Lung (tissue), 12 donors: Measurements from ENCODE around the gene POLR1H. TPM values are rescaled to one million over a fixed set of nuclear protein-coding genes. Genes with fewer than 3 reads are reported as not detected.

Experiments
- ATAC-seq: fragments of 200-7000 bp; cut with Tn5 transposase; one replicate; pipeline ENCODE4 v1.9.1; 2020; ENCODE audit warnings: moderate number of reproducible peaks; ENCODE audit not compliant: insufficient read depth, low FRiP score
- DNase-seq, 3 donors: peaks; one replicate each; pipeline ENCODE4 v3.0.0-alpha.2; 2013 to 2017
- H3K27ac ChIP-seq, 2 donors: one replicate each; pipeline ENCODE4 v1.5.1; 2013; ENCODE audit warnings: mild to moderate bottlenecking in 2 of 2, moderate library complexity in 2 of 2, control low read depth in 1 of 2, inconsistent platforms in 1 of 2, low read depth in 1 of 2, low read length in 1 of 2
- H3K27me3 ChIP-seq, 3 donors: one replicate each; pipeline ENCODE4 v1.5.1; 2013; ENCODE audit warnings: low read length in 2 of 3; ENCODE audit not compliant: control insufficient read depth in 3 of 3, insufficient read depth in 3 of 3
- H3K36me3 ChIP-seq, 4 donors: one replicate each; pipeline ENCODE4 v1.5.1; 2013; ENCODE audit warnings: low read length in 4 of 4, mild to moderate bottlenecking in 1 of 4, moderate library complexity in 1 of 4; ENCODE audit not compliant: control insufficient read depth in 4 of 4, insufficient read depth in 4 of 4
- H3K4me1 ChIP-seq, 5 donors: one replicate each; pipeline ENCODE4 v1.5.1; 2013; ENCODE audit warnings: low read length in 5 of 5, mild to moderate bottlenecking in 2 of 5, moderate library complexity in 1 of 5; ENCODE audit not compliant: control insufficient read depth in 5 of 5, insufficient read depth in 5 of 5
- H3K4me3 ChIP-seq: one replicate; pipeline ENCODE4 v1.5.1; 2013; ENCODE audit warnings: mild to moderate bottlenecking, control low read depth, moderate library complexity
- H3K9ac ChIP-seq, 2 donors: one replicate each; pipeline ENCODE4 v1.5.1; 2013; ENCODE audit warnings: low read length in 2 of 2, control low read depth in 1 of 2; ENCODE audit not compliant: insufficient read depth in 1 of 2
- H3K9me3 ChIP-seq, 4 donors: one replicate each; pipeline ENCODE4 v1.5.1; 2013; ENCODE audit warnings: low read length in 3 of 4, mild to moderate bottlenecking in 1 of 4, moderate library complexity in 1 of 4; ENCODE audit not compliant: control insufficient read depth in 4 of 4, insufficient read depth in 3 of 4
- WGBS, 2 donors: extraction: QIAGEN DNeasy Blood & Tissue Kit; methylation state at CpG; one replicate each; pipeline ENCODE4 v1.1.7; 2013; 5-methylcytosine and 5-hydroxymethylcytosine counted together
- polyA plus RNA-seq, 2 donors: library from polyadenylated mRNA; stranded (reverse); fragments of 200-250 nt; gene quantifications; one replicate each; pipeline ENCODE4 v1.2.1, GENCODE V29; 2013
- total RNA-seq, 2 donors: library from RNA; depleted of rRNA in 1 of 2; stranded (reverse); fragments of >200 nt in 1 of 2; gene quantifications; one replicate each; pipeline ENCODE4 v1.2.1, GENCODE V29; 2014 to 2021
- TF ChIP-seq, protein P1 (sequence below): IDR thresholded peaks from 2 replicates; pipeline ENCODE4 v1.5.1; 2012; ENCODE audit warnings: mild to moderate bottlenecking; ENCODE audit errors: control extremely low read depth, extremely low read depth
- donor health status: control.
- donor health status: control.
- donor health status: Bipolar disorder and iron deficiency.
- donor health status: healthy.
- donor health status: DM: yes; HTN: yes; CAD: no.

POLR1H gene
- total and polyA plus RNA-seq, 4 donors, result 18.2 to 55.5 (median 38.6) TPM

DNA sequence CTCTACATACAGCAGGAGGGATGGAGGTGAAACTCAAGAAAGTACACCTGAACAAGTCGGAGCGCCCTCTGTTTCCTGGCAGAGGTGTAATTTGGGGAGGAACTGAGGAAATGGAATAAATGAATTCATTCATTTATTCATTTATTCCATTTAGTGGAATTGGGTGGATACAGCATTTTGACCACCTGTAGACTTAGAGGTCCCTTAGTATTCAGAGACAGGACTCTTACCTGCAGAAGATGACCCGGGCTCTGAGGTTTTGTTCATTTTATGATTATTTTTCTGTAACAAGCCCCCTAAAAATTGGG, 42.8 kb downstream of the POLR1H start:
- ATAC-seq (no peak), DNase-seq (no peak)
- H3K9me3 ChIP-seq, result no peaks in the 10 kb centered on the region
- 36 to 53% methylated on average over 3 of the region's 3 CpGs for WGBS, 2 donors
- H3K27ac ChIP-seq, result no peak overlapping the region
- H3K27me3 ChIP-seq, result peaks cover 0 to 67% (median 50%) of the 10 kb centered on the region in 3 donors
- TF ChIP-seq, protein P1, sequence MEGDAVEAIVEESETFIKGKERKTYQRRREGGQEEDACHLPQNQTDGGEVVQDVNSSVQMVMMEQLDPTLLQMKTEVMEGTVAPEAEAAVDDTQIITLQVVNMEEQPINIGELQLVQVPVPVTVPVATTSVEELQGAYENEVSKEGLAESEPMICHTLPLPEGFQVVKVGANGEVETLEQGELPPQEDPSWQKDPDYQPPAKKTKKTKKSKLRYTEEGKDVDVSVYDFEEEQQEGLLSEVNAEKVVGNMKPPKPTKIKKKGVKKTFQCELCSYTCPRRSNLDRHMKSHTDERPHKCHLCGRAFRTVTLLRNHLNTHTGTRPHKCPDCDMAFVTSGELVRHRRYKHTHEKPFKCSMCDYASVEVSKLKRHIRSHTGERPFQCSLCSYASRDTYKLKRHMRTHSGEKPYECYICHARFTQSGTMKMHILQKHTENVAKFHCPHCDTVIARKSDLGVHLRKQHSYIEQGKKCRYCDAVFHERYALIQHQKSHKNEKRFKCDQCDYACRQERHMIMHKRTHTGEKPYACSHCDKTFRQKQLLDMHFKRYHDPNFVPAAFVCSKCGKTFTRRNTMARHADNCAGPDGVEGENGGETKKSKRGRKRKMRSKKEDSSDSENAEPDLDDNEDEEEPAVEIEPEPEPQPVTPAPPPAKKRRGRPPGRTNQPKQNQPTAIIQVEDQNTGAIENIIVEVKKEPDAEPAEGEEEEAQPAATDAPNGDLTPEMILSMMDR, result no peak
- no peaks in the 10 kb centered on the region for H3K36me3 ChIP-seq
- peaks cover 6 to 24% (median 10%) of the 10 kb centered on the region in 5 donors for H3K4me1 ChIP-seq
- H3K9ac ChIP-seq, result no peak overlapping the region
- no peak overlapping the region for H3K4me3 ChIP-seq

DNA sequence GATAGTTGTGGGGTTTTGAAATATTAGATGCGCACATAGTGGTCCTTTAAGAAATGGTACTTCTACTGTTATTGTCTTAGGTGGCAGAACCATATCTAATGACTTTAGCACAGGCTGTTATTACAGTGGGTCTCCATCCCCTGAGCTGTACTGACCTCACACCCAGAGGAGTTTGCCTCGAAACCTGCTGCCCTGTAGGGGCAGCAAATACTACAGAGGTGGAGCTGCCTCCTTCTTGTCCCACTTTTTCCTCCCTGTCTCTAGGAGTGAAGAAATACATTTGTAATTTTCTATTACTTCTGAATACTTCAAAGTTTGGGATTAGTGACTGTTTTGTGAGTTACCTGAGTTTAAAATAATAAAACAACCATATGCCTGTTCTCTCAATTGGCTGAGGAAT, 43.6 kb downstream of the POLR1H start:
- no peak overlapping the region for H3K4me3 ChIP-seq
- DNase-seq (no peak), ATAC-seq (no peak)
- H3K9ac ChIP-seq, result no peak overlapping the region
- no peaks in the 10 kb centered on the region for H3K36me3 ChIP-seq
- 88 to 89% methylated on average over 2 of the region's 2 CpGs for WGBS, 2 donors
- peaks cover 6 to 24% (median 10%) of the 10 kb centered on the region in 5 donors for H3K4me1 ChIP-seq
- H3K9me3 ChIP-seq, result no peaks in the 10 kb centered on the region
- TF ChIP-seq, protein P1, result no peak
- no peak overlapping the region for H3K27ac ChIP-seq
- H3K27me3 ChIP-seq, result peaks cover 0 to 63% (median 45%) of the 10 kb centered on the region in 3 donors

DNA sequence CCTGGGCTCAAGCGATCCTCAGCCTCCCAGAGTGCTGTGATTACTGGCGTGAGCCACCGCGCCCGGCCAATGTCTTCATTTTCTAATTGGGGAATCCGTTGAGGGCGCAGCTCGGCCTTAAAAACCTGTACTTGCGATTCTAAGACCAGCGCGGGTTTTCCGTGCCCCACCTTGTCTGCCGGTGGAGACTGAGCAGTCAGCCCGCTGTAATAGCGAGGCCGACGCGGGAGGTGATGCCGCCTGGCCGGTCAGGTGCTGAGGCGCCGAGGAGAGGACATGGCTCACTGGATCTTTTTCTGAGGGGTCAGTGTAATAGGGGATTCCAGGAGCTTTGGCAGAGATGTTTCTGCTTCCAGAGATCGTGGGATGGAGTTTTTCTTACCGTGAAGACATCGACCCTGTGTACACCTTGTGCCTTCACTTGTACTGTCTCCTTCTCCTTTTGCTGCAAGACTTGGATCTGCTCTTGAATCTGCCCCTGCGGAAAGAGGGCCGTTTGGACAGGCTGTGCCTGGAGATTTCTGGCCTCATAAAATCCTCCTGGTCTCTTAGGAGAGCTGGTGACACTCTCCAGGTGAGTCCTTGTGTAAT, 50.3 kb downstream of the POLR1H start:
- Histone ChIP-seq H3K36me3 (no peaks in the 10 kb centered on the region), H3K9me3 (no peaks in the 10 kb centered on the region), H3K27ac (no peak overlapping the region), H3K4me3 (no peak overlapping the region), H3K27me3 (peaks cover 0 to 68% (median 48%) of the 10 kb centered on the region in 3 donors), H3K9ac (no peak overlapping the region), H3K4me1 (no peaks in the 10 kb centered on the region)
- ATAC-seq (no peak), DNase-seq (no peak)
- WGBS, 2 donors, result 52 to 55% methylated on average over 27 of the region's 27 CpGs
- TF ChIP-seq, protein P1, result no peak
